HG02870 (cell line): ENCODE measurements around the gene OR6M1.

ENCODE experiments used
- ATAC-seq: cut with Tn5 transposase; IDR thresholded peaks from one replicate; pipeline ENCODE4 v1.9.1; 2021; ENCODE audit warnings: mild to moderate bottlenecking, moderate library complexity; ENCODE audit not compliant: unreplicated experiment

OR6M1 gene

GRCh38 chr11:123775715-123776549 is 30.2 kb downstream of the OR6M1 start:
- no peak for ATAC-seq

- ATAC-seq: peak; percentile 51
These were observed 30.9 kb downstream of the OR6M1 start for GRCh38 chr11:123775289-123775688.

- no peak for ATAC-seq
These were observed 32.2 kb downstream of the OR6M1 start for GRCh38 chr11:123773959-123774358.

GRCh38 chr11:123773026-123773425 is 33.1 kb downstream of the OR6M1 start:
- no peak for ATAC-seq

GRCh38 chr11:123771664-123772063 is 34.5 kb downstream of the OR6M1 start:
- no peak for ATAC-seq

GRCh38 chr11:123770712-123771111 is 35.4 kb downstream of the OR6M1 start:
- ATAC-seq: no peak

- ATAC-seq: no peak
These were observed 40.5 kb downstream of the OR6M1 start for GRCh38 chr11:123765601-123766000.

GRCh38 chr11:123762422-123762821 is 43.7 kb downstream of the OR6M1 start:
- no peak for ATAC-seq

GRCh38 chr11:123760894-123761293 is 45.3 kb downstream of the OR6M1 start:
- peak; percentile 94 for ATAC-seq

GRCh38 chr11:123757976-123758375 is 48.2 kb downstream of the OR6M1 start:
- no peak for ATAC-seq

- ATAC-seq: no peak
These were observed 50.3 kb downstream of the OR6M1 start for GRCh38 chr11:123755813-123756212.
